GM19025 (cell line): Measurements from ENCODE around the gene WNT7A.

Experiments used
- ATAC-seq: cut with Tn5 transposase; IDR thresholded peaks from one replicate; pipeline ENCODE4 v1.9.1; 2021; ENCODE audit warnings: mild to moderate bottlenecking, low read depth, moderate library complexity; ENCODE audit not compliant: unreplicated experiment

Gene WNT7A

DNA sequence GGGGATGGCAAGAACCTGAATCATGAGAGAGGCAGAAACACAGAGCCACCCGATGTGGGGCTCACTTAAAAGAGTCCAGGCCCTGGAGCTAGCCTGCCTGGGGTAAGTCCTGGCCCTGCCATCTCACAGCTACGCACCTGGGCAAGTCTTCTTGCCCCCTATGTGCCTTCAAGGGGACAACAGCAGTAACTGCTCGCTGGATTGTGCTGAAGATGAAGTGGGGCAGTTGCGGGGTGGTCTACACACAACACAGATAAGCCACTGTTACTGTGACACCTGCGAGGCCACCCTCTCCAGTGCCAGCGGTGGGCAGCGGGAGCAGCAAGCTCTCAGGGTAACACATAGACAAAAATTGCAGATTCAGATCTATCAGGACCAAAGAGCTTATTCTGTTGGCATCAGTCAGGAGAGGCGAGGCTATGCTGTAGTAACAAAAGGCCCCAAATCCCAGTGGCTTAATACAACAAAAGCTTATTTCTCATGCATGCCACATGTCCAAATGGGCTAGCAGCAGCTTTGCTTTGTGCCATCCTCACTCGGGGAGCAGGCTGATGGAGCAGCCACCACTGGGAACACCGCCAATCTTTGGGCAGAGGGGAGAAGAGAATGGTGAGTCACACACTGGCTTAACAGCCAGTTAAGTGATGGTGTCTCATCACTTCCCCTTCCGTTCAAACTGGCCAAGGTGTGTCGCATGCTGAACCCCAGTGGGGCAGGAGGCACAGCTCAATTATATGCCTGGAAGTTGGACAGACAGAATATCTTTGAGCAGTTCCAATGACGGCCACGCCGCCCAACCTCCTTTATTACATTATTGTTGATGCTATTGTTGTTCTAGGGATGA lies 78.3 kb downstream of the WNT7A start:
- no peak for ATAC-seq

DNA sequence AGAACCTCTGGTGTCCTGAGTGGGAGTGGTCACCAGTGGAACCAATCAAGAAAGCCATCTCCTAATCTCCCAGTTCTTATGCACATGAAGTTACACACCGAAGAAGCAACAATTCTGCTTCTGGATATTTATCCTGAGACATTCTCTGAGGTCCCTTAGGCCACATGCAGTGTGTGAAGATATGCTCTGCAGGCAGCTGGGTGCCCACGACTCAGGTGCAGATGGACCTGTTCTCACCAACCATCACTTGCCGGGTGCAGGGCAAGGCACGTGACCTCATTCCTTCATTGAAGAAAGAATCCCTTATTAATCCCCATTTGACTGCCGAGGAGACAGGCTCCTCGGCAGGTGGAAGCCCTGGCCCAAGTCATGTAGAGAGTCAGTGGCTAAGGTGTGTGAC lies 79.8 kb downstream of the WNT7A start:
- no peak for ATAC-seq

GRCh38 chr3:13798401-13798800 lies 81.5 kb downstream of the WNT7A start:
- ATAC-seq, result no peak

DNA sequence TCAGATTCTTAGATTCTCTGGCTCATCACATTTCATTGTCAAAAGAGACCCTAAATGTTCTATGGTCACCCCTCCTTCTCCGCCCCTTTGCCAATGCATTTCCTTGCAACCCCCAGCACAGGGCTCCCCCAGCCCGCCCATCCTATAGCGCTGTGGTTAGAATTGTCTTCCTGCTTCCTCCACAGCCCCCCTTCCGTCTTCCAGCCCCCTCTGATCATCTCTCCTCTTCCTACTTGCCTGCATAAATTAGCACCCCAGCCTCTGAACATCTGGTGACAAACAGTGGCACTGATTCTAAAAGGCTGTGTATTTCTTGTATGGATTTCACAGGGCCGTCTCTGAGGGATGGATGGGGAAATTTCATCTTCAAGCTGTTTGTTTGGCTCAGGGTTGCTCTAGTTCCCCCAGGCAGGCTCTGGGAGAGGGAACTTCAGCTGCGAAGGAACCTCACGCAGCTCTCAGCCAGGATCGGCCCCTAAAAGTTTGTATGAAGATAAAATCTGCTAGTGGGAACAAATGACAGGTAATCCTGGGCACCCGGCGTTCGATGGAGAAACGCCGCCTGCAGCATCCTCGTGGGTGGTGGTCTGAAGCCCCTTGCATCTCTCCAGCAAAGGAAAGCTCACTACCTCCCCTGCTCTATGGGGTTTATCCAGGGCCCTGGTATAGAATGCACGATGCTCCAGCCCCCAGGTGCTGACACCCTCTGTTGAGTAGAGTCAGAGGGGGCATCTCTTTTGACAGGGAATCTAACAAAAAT lies 83.0 kb downstream of the WNT7A start:
- ATAC-seq, result no peak

DNA sequence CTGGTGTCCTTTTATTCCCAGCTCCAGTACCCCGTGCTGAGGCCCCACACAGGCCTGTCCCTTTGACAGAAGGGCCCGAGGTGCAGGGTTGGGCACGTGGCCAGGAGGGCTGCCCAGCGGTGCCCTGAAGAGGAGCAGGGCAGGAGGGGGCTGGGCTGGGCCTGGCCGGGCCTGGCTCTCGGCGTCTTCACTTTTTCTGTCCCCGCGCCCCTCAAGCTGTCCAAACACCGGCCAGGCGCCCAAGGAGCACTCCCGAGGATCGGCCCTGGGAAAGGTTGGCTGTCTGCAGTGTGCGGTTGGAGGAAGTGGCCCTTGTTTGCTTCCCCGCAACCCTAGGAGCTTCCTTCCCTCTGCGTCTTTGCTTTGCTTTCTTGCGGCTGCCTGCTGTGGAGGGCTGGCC lies 84.1 kb downstream of the WNT7A start:
- no peak for ATAC-seq

GRCh38 chr3:13794322-13794721 lies 85.5 kb downstream of the WNT7A start:
- ATAC-seq, result no peak

- no peak for ATAC-seq
Observed at GRCh38 chr3:13793451-13793850, 86.4 kb downstream of the WNT7A start.

- ATAC-seq, result no peak
Observed at GRCh38 chr3:13792512-13793371, 87.1 kb downstream of the WNT7A start.

- ATAC-seq, result no peak
Observed at GRCh38 chr3:13792051-13792490, 87.8 kb downstream of the WNT7A start.

GRCh38 chr3:13791198-13792050 lies 88.4 kb downstream of the WNT7A start:
- ATAC-seq, result no peak

DNA sequence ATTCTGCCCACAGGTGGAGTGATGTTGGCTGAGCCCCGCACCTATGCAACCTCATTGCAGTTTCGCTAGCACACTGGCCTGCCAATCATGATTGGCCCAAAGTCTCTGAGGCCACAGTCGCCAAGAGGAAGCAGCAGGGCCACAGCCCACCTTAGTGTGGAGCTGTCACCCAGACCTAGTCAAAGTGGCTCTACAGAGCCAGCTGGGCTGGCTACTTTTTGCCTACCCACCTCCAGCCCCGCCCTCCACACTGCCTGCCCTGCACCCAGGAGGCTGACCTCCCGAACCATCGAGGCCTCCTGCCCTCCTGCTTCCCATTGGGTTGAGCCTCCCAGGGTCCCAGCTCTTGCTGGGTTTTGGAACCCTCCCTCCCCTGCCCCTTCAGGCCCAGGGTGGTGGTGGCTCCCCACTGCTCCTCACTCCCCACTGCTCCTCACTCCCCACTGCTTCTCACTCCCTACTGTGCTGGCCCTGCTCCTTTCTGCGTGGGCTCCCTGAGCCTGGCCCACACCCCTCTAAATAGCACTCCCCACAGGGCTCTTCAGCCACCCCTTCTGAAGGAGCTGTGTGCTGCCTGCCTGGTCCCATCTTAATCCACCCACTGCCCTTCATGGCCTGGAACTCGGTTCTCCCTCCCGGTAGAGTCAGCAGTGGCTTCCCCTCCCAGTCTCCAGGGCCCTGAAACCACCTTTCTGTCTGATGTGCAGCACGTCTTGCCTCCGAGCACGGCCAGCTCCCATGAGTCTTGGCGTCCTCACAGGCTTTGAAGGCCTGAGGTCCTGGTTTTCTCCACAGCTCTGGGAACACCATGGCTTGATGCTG lies 89.3 kb downstream of the WNT7A start:
- no peak for ATAC-seq

- ATAC-seq, result no peak
Observed at GRCh38 chr3:13788522-13789424, 91.1 kb downstream of the WNT7A start.

DNA sequence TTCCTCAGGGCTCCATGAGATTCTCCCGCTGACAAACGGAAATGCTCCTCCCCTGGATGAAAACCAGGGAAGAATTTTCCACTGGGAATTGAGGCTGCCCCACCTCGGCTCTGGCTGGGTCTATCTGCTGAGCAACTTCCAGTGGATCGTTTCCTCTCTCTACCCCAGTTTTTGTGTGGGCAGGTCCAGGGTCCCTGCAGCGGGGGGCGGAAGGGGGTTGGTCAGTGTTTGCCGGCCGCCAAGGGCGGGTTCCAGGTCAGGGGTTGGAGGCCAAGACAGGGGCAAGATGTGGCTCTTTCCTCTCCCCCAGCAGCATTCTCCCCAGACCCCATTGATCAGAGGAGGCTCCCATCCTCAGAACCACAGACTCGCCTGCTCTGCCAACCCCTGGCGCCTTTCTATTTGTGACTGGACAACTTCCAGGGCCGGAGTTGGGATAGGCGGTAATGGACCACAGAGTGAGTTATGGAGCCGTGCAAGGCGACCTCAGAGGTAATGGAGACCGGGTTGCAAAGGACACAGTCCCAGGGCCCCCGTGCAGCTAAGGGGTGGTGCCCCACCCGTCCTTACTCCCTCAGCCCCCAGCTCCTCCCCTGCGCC lies 92.2 kb downstream of the WNT7A start:
- ATAC-seq, result no peak

GRCh38 chr3:13786811-13787210 lies 93.1 kb downstream of the WNT7A start:
- no peak for ATAC-seq

GRCh38 chr3:13785853-13786436 lies 93.9 kb downstream of the WNT7A start:
- ATAC-seq, result no peak

- ATAC-seq, result no peak
Observed at GRCh38 chr3:13785351-13785750, 94.5 kb downstream of the WNT7A start.

GRCh38 chr3:13783476-13783875 lies 96.4 kb downstream of the WNT7A start:
- no peak for ATAC-seq
